Spleen (tissue), 11 donors: Measurements from ENCODE around the gene ATP23. TPM values are rescaled to one million over a fixed set of nuclear protein-coding genes. Genes with fewer than 3 reads are reported as not detected.

Source experiments
- DNase-seq: peaks from one replicate; pipeline ENCODE4 v3.0.0-alpha.2; 2020
- H3K27ac ChIP-seq, 8 donors: fragments of 200-600 bp; sonication (generic) in 7 of 8; 1 replicate in 4 of 8; 2 replicates in 4 of 8; pipeline versions ENCODE4 v1.5.0 to v1.8.0; 2016 to 2021; ENCODE audit warnings: inconsistent platforms in 4 of 8, mild to moderate bottlenecking in 4 of 8, moderate library complexity in 1 of 8
- H3K27me3 ChIP-seq, 7 donors: fragments of 200-600 bp; sonication (generic) in 6 of 7; replicated peaks in 1 of 7; 1 replicate in 4 of 7; 2 replicates in 3 of 7; pipeline versions ENCODE4 v1.5.0 to v1.8.0; 2016 to 2021; ENCODE audit warnings: inconsistent platforms in 3 of 7, mild to moderate bottlenecking in 1 of 7
- H3K36me3 ChIP-seq, 6 donors: fragments of 200-600 bp; sonication (generic) in 5 of 6; 1 replicate in 4 of 6; 2 replicates in 2 of 6; pipeline versions ENCODE4 v1.5.0 to v1.8.0; 2016 to 2021; ENCODE audit warnings: inconsistent platforms in 2 of 6
- H3K4me1 ChIP-seq, 6 donors: fragments of 200-600 bp; sonication (generic) in 5 of 6; 1 replicate in 3 of 6; 2 replicates in 3 of 6; pipeline versions ENCODE4 v1.5.0 to v1.8.0; 2016 to 2021; ENCODE audit warnings: inconsistent platforms in 3 of 6
- H3K4me3 ChIP-seq, 8 donors: fragments of 200-600 bp; sonication (generic) in 7 of 8; 1 replicate in 4 of 8; 2 replicates in 4 of 8; pipeline versions ENCODE4 v1.5.0 to v1.8.0; 2016 to 2021; ENCODE audit warnings: inconsistent platforms in 4 of 8, mild to moderate bottlenecking in 4 of 8, moderate library complexity in 2 of 8
- H3K9me3 ChIP-seq, 8 donors: fragments of 200-600 bp; sonication (generic) in 7 of 8; 1 replicate in 4 of 8; 2 replicates in 4 of 8; pipeline versions ENCODE4 v1.5.0 to v1.8.0; 2016 to 2021; ENCODE audit warnings: inconsistent platforms in 4 of 8
- CTCF ChIP-seq, 11 experiments: fragments of 200-600 bp in 7 of 11; fragments of 450-650 bp in 4 of 11; sonication (generic) in 4 of 11; IDR thresholded peaks in 8 of 11; conservative IDR thresholded peaks in 3 of 11; 1 replicate in 7 of 11; 2 replicates in 4 of 11; pipeline versions ENCODE4 v1.4.0 to v1.8.0; 2016 to 2021; ENCODE audit warnings: antibody characterized with exemption in 11 of 11, inconsistent platforms in 4 of 11, mild to moderate bottlenecking in 1 of 11
- POLR2A ChIP-seq, 3 donors: fragments of 450-650 bp; IDR thresholded peaks; one replicate each; pipeline ENCODE4 v1.5.1; 2017; ENCODE audit warnings: antibody characterized with exemption in 3 of 3, mild to moderate bottlenecking in 1 of 3
- POLR2AphosphoS5 ChIP-seq, 3 donors: sonication (generic); formaldehyde crosslinking; IDR thresholded peaks; one replicate each; pipeline ENCODE4 v1.5.1; 2017; ENCODE audit warnings: antibody characterized with exemption in 3 of 3
- WGBS, 5 donors: extraction: QIAGEN DNeasy Blood & Tissue Kit in 3 of 5; methylation state at CpG; one replicate each; pipeline versions ENCODE4 v1.1.5 to v1.1.7; 2013 to 2018; 5-methylcytosine and 5-hydroxymethylcytosine counted together
- intact Hi-C: fragments of 100-400 bp; cut with DNase I; formaldehyde crosslinking; loops from one replicate; pipeline ENCODE4 v1.15.0; 2023; ENCODE audit warnings: low total_unique reads
- polyA plus RNA-seq, 3 donors: library from polyadenylated mRNA; stranded (reverse); fragments of 200-250 nt; gene quantifications; one replicate each; pipeline ENCODE4 v1.2.1, GENCODE V29; 2013
- total RNA-seq, 7 donors: library from RNA; depleted of rRNA in 3 of 7; stranded (reverse); fragments of >200 nt in 3 of 7; fragmentation: NEBNext Ultra II Directional in 4 of 7; extraction: Animal tissue kit (Norgen Biotek cat#: 25700) in 4 of 7; gene quantifications; one replicate each; pipeline versions ENCODE4 v1.1.0 to v1.2.1, GENCODE V29; 2016 to 2021
- donor health status: healthy with polysubstance abuse.
- donor health status: DM: no; HTN: no; CAD: no; lungs with moderate emphysema.
- donor health status: DM: no; HTN: no; CAD: no.
- donor health status: Bipolar disorder and iron deficiency.
- donor health status: healthy.
- donor health status: DM: no; HTN: no; CAD: no.
- donor health status: DM: yes; HTN: yes; CAD: no.

Gene ATP23
- total and polyA plus RNA-seq, 10 donors = 2.5 to 11.8 (median 5.8) TPM

DNA sequence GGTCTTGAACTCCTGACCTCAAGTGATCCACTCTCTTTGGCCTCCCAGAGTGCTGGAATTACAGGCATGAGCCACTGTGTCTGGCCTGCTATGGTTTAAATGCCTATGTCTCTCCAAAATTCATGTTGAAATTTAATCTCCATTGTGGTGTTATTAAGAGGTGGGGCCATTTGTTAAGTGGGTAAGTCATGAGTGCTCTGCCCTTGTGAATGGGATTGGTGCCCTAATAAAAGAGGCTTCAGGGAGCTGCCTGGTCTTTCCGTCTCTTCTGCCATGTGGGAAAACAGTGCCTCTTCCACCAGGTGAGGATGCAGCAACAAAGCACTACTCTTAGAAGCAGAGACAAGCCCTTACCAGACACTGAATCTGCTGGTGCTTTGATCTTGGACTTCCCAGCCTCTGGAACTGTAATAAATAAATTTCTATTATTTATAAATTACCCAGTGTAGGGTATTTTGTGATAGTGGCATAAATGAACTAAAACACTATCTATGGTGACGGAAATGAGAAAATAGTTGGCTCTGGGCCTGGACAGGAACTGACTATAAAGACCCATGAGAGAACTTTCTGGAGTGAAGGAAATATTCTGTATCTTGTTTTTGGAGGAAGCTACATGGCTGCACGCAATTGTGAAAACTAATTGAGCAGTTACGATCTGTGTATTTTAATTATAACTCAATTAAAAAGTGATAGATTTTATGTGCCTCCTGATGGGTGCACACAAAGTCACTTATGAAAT is 12.1 kb upstream of the ATP23 start:
- no peak overlapping the region for H3K4me3 ChIP-seq
- intact Hi-C loops = no loop called here
- H3K27me3 ChIP-seq = no peaks in the 10 kb centered on the region
- 65 to 81% (median 75%) methylated on average over 4 of the region's 4 CpGs for WGBS, 5 donors
- H3K36me3 ChIP-seq = peaks cover 0 to 4% (median 0%) of the 10 kb centered on the region in 6 donors
- H3K4me1 ChIP-seq = peaks cover 0 to 3% (median 0%) of the 10 kb centered on the region in 6 donors
- H3K27ac ChIP-seq = no peak overlapping the region
- DNase-seq = no peak
- H3K9me3 ChIP-seq = no peaks in the 10 kb centered on the region
- TF ChIP-seq POLR2AphosphoS5 (IDR thresholded peaks at IDR 0.05) = no peak
- no peak for TF ChIP-seq POLR2A (IDR thresholded peaks at IDR 0.05)
- no peak for TF ChIP-seq CTCF (IDR thresholded peaks at IDR 0.05 in 8 of 11, conservative IDR thresholded peaks at IDR 0.05 in 3 of 11)

- intact Hi-C loops = no loop called here
- Histone ChIP-seq H3K4me3 (no peak overlapping the region), H3K4me1 (peaks cover 3 to 33% (median 21%) of the 10 kb centered on the region in 6 donors), H3K27ac (no peak overlapping the region), H3K36me3 (peaks cover 0 to 4% (median 0%) of the 10 kb centered on the region in 6 donors), H3K9me3 (no peaks in the 10 kb centered on the region), H3K27me3 (no peaks in the 10 kb centered on the region)
- no peak for TF ChIP-seq POLR2A (IDR thresholded peaks at IDR 0.05)
- TF ChIP-seq POLR2AphosphoS5 (IDR thresholded peaks at IDR 0.05) = no peak
- no peak for TF ChIP-seq CTCF (IDR thresholded peaks at IDR 0.05 in 8 of 11, conservative IDR thresholded peaks at IDR 0.05 in 3 of 11)
- 28 to 73% (median 55%) methylated on average over 4 of the region's 4 CpGs for WGBS, 5 donors
- no peak for DNase-seq
Observed at GRCh38 chr12:57934819-57935218, 6.5 kb upstream of the ATP23 start.

- Histone ChIP-seq H3K4me3 (peak overlapping the region in 7 of 8 donors; percentile 53 to 78 (median 64)), H3K27ac (peak overlapping the region in 7 of 8 donors; percentile 82 to 87 (median 85))
Observed at GRCh38 chr12:57935331-57935730, 6.0 kb upstream of the ATP23 start.

More at GRCh38 chr12:57935331-57935730, 6.0 kb upstream of the ATP23 start:
- WGBS, 5 donors = 49 to 81% (median 67%) methylated on average over 3 of the region's 3 CpGs
- Histone ChIP-seq H3K4me1 (peaks cover 4 to 38% (median 24%) of the 10 kb centered on the region in 6 donors), H3K27me3 (no peaks in the 10 kb centered on the region), H3K36me3 (peaks cover 0 to 4% (median 0%) of the 10 kb centered on the region in 6 donors), H3K9me3 (no peaks in the 10 kb centered on the region)
- TF ChIP-seq POLR2AphosphoS5 (IDR thresholded peaks at IDR 0.05) = no peak
- peak in 1 of 11 experiments; percentile 9 for TF ChIP-seq CTCF (IDR thresholded peaks at IDR 0.05 in 8 of 11, conservative IDR thresholded peaks at IDR 0.05 in 3 of 11)
- no peak for TF ChIP-seq POLR2A (IDR thresholded peaks at IDR 0.05)
- no peak for DNase-seq
- intact Hi-C loops = no loop called here
